Gastrocnemius medialis (tissue), 4 donors: ENCODE measurements around the gene SRGN. TPM values are rescaled to one million over a fixed set of nuclear protein-coding genes. Genes with fewer than 3 reads are reported as not detected.

Experiments
- ATAC-seq, 2 donors: fragments of 150-250 bp; one replicate each; pipeline ENCODE4 v1.9.1; 2016
- DNase-seq, 2 donors: peaks; one replicate each; pipeline ENCODE4 v3.0.0-alpha.2; 2019
- H3K27ac ChIP-seq, 4 donors: fragments of 200-600 bp; sonication (generic); 1 replicate in 1 of 4; 2 replicates in 3 of 4; pipeline ENCODE4 v1.5.1; 2016 to 2018; ENCODE audit warnings: mild to moderate bottlenecking in 2 of 4, moderate library complexity in 1 of 4
- H3K27me3 ChIP-seq, 3 donors: fragments of 200-600 bp; sonication (generic) in 2 of 3; 1 replicate in 1 of 3; 2 replicates in 2 of 3; pipeline versions ENCODE4 v1.5.1 to v1.6.0; 2016 to 2019; ENCODE audit warnings: mild to moderate bottlenecking in 1 of 3, moderate library complexity in 1 of 3
- H3K36me3 ChIP-seq, 2 donors: fragments of 200-600 bp; sonication (generic) in 1 of 2; one replicate each; pipeline ENCODE4 v1.5.1; 2017 to 2018
- H3K4me1 ChIP-seq, 2 donors: fragments of 200-600 bp; sonication (generic) in 1 of 2; one replicate each; pipeline ENCODE4 v1.5.1; 2016 to 2017; ENCODE audit warnings: mild to moderate bottlenecking in 2 of 2
- H3K4me3 ChIP-seq, 4 donors: fragments of 200-600 bp; sonication (generic) in 3 of 4; 1 replicate in 1 of 4; 2 replicates in 3 of 4; pipeline ENCODE4 v1.5.1; 2016 to 2019; ENCODE audit warnings: mild to moderate bottlenecking in 2 of 4
- H3K9me3 ChIP-seq, 3 donors: fragments of 200-600 bp; sonication (generic) in 2 of 3; 1 replicate in 1 of 3; 2 replicates in 2 of 3; pipeline ENCODE4 v1.5.1; 2016 to 2019
- POLR2A ChIP-seq, 2 donors: fragments of 450-650 bp; IDR thresholded peaks; one replicate each; pipeline ENCODE4 v1.6.1; 2017; ENCODE audit warnings: antibody characterized with exemption in 2 of 2, mild to moderate bottlenecking in 2 of 2, moderate library complexity in 2 of 2
- in situ Hi-C, 4 donors: fragments of 200-750 bp; cut with MboI; loops; one replicate each; pipeline versions ENCODE4 v1.15.0 to v1.8.0; 2017; ENCODE audit warnings: low sequenced_read_pairs in 4 of 4
- intact Hi-C: fragments of 100-400 bp; cut with DNase I; formaldehyde crosslinking; loops from one replicate; pipeline ENCODE4 v1.15.1; 2023; ENCODE audit warnings: low total_unique reads
- total RNA-seq, 4 donors: library from RNA; depleted of rRNA; stranded (reverse); fragments of >200 nt; gene quantifications; one replicate each; pipeline versions ENCODE4 v1.1.0 to v1.2.3, GENCODE V29; 2016
- TF ChIP-seq, protein P1 (sequence below), 5 experiments: fragments of 450-650 bp in 3 of 5; fragments of 200-600 bp in 2 of 5; sonication (generic) in 2 of 5; IDR thresholded peaks in 4 of 5; conservative IDR thresholded peaks in 1 of 5; 1 replicate in 4 of 5; 2 replicates in 1 of 5; pipeline ENCODE4 v1.5.1; 2016 to 2019; ENCODE audit warnings: antibody characterized with exemption in 5 of 5, mild to moderate bottlenecking in 3 of 5, moderate library complexity in 3 of 5

The SRGN gene
- total RNA-seq, 4 donors from 2014 or later: 27.1 to 73.1 (median 37.8) TPM

DNA sequence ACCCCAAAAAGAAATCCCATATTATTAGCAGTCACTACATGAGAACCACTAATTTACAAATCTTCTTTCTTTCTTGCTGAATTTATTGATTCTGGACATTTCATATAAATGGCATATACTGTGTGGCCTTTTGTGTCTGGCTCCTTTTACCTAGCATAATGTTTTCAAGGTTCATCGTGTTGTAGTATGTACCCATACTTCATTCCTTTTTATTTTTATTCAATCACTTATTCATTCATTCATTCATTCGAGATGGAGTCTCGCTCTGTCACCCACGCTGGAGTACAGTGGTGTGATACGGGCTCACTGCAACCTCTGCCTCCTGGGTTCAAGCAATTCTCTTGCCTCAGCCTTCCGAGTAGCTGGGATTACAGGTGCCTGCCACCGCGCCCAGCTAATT is 58.0 kb downstream of the SRGN start:
- Histone ChIP-seq H3K27me3 (no peaks in the 10 kb centered on the region), H3K4me3 (no peak overlapping the region), H3K36me3 (no peaks in the 10 kb centered on the region), H3K27ac (no peak overlapping the region), H3K4me1 (no peaks in the 10 kb centered on the region), H3K9me3 (no peaks in the 10 kb centered on the region)
- in situ Hi-C loops (no loop called here), intact Hi-C loops (no loop called here)
- TF ChIP-seq, protein P1, sequence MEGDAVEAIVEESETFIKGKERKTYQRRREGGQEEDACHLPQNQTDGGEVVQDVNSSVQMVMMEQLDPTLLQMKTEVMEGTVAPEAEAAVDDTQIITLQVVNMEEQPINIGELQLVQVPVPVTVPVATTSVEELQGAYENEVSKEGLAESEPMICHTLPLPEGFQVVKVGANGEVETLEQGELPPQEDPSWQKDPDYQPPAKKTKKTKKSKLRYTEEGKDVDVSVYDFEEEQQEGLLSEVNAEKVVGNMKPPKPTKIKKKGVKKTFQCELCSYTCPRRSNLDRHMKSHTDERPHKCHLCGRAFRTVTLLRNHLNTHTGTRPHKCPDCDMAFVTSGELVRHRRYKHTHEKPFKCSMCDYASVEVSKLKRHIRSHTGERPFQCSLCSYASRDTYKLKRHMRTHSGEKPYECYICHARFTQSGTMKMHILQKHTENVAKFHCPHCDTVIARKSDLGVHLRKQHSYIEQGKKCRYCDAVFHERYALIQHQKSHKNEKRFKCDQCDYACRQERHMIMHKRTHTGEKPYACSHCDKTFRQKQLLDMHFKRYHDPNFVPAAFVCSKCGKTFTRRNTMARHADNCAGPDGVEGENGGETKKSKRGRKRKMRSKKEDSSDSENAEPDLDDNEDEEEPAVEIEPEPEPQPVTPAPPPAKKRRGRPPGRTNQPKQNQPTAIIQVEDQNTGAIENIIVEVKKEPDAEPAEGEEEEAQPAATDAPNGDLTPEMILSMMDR (IDR thresholded peaks at IDR 0.05 in 4 of 5, conservative IDR thresholded peaks at IDR 0.05 in 1 of 5): no peak
- no peak for TF ChIP-seq POLR2A (IDR thresholded peaks at IDR 0.05)
- no peak for ATAC-seq
- no peak for DNase-seq

DNA sequence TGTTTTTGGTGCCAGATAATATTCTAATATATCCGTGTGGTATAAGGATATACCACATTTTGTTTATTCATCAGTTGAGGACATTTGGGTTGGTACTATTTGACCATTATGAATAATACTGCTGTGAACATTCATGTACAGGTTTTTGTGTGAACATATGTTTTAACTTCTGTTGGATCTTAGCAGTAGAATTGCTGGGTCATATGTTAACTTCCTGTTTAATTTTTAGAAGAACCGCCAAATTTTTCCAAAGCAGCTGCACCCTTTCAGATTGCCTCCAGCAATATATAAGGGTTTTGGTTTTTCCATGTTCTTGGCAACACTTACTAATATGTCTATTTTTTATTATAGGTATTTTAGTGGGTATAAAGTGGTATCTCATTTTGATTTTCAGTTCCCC is 58.9 kb downstream of the SRGN start:
- intact Hi-C loops (no loop called here), in situ Hi-C loops (no loop called here)
- TF ChIP-seq, protein P1 (IDR thresholded peaks at IDR 0.05 in 4 of 5, conservative IDR thresholded peaks at IDR 0.05 in 1 of 5): no peak
- no peak for TF ChIP-seq POLR2A (IDR thresholded peaks at IDR 0.05)
- Histone ChIP-seq H3K4me1 (no peaks in the 10 kb centered on the region), H3K9me3 (no peaks in the 10 kb centered on the region), H3K36me3 (no peaks in the 10 kb centered on the region), H3K27ac (no peak overlapping the region), H3K27me3 (no peaks in the 10 kb centered on the region), H3K4me3 (no peak overlapping the region)
- DNase-seq (no peak), ATAC-seq (no peak)

DNA sequence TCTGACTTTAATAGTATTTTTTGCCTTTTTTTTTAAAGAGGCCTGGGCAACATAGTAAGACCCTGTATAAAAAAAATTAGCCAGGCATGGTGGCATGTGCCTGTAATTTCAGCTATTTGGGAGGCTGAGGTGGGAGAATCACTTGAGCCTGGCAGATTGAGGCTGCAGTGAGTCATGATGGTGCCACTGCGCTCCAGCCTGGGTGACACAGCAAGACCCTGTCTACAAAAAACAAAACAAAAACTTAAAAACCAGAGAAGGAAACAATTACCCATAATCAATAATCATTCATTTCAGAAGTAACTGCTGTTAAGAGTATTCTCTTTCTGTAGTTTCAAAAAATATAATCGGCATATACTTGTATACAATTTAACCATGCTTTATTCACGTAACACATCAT is 64.1 kb downstream of the SRGN start:
- DNase-seq: no peak
- Histone ChIP-seq H3K36me3 (no peaks in the 10 kb centered on the region), H3K27me3 (no peaks in the 10 kb centered on the region), H3K27ac (no peak overlapping the region), H3K9me3 (no peaks in the 10 kb centered on the region), H3K4me3 (no peak overlapping the region), H3K4me1 (no peaks in the 10 kb centered on the region)
- in situ Hi-C loops: no loop called here
- intact Hi-C loops: no loop called here
- no peak for ATAC-seq
- TF ChIP-seq, protein P1 (IDR thresholded peaks at IDR 0.05 in 4 of 5, conservative IDR thresholded peaks at IDR 0.05 in 1 of 5): no peak
- no peak for TF ChIP-seq POLR2A (IDR thresholded peaks at IDR 0.05)

DNA sequence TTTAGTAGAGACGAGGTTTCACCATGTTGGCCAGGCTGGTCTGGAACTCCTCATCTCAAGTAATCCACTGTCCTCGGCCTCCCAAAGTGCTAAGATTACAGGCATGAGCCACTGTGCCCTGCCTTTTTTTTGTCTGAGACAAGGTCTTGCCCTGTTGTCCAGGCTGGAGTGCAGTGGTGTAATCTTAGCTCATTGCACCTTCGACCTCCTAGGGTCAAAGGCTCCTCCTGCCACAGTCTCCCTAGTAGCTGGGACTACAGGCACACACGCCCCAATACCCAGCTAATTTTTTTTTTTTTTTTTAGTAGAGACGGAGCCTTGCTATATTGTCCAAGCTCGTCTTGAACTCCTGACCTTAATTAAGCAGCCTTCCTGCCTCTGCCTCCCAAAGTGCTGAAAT is 65.3 kb downstream of the SRGN start:
- no peak for TF ChIP-seq POLR2A (IDR thresholded peaks at IDR 0.05)
- TF ChIP-seq, protein P1 (IDR thresholded peaks at IDR 0.05 in 4 of 5, conservative IDR thresholded peaks at IDR 0.05 in 1 of 5): no peak
- DNase-seq: no peak

More for the DNA sequence above, 65.3 kb downstream of the SRGN start:
- H3K27me3 ChIP-seq: no peaks in the 10 kb centered on the region
- H3K4me1 ChIP-seq: no peaks in the 10 kb centered on the region
- no peak for ATAC-seq
- no peak overlapping the region for H3K4me3 ChIP-seq
- intact Hi-C loops (no loop called here), in situ Hi-C loops (no loop called here)
- no peaks in the 10 kb centered on the region for H3K9me3 ChIP-seq
- no peak overlapping the region for H3K27ac ChIP-seq
- H3K36me3 ChIP-seq: peaks cover 0 to 3% of the 10 kb centered on the region in 2 donors

Other genes starting within 250 kb of the SRGN start
- 10 to 100 TPM; 17.2 to 25.9 (median 23.7) TPM for gene DDX50, start 186.8 kb upstream of the SRGN start, total RNA-seq
- gene DDX21, start 131.9 kb upstream of the SRGN start, total RNA-seq: 10 to 100 TPM; 44.4 to 66.8 (median 53.7) TPM
- 10 to 100 TPM; 24.0 to 41.3 (median 33.9) TPM for gene KIFBP, start 99.3 kb upstream of the SRGN start, total RNA-seq
- gene VPS26A, start 36.1 kb downstream of the SRGN start, total RNA-seq: 10 to 100 TPM; 21.0 to 31.1 (median 25.4) TPM
- 10 to 100 TPM; 29.7 to 38.8 (median 32.2) TPM for gene SUPV3L1, start 92.1 kb downstream of the SRGN start, total RNA-seq
- gene HKDC1, start 132.2 kb downstream of the SRGN start, total RNA-seq: under 1 TPM in 1 of 4 donors, not detected in 3; 0.18 TPM
- gene HK1, start 190.4 kb downstream of the SRGN start, total RNA-seq: 100 to 1,000 TPM; 168 to 331 (median 246) TPM